ENCODE measurements around the gene COLEC12.
"Not testable (repeated sequence)": the region's sequence is repeated elsewhere in the genome, so short reads cannot be mapped to it uniquely, and the experiment has no call there.

The COLEC12 gene

GRCh38 chr18:407626-408224, 92.8 kb downstream of the COLEC12 start:
- no peak for DNase-seq (ENCODE audit: low spot score)

GRCh38 chr18:407191-407590, 93.3 kb downstream of the COLEC12 start:
- DNase-seq (ENCODE audit: low spot score), result no peak

GRCh38 chr18:406677-407076, 93.8 kb downstream of the COLEC12 start:
- DNase-seq (ENCODE audit: low spot score), result no peak

GRCh38 chr18:405006-405405, 95.5 kb downstream of the COLEC12 start:
- not testable (repeated sequence) for DNase-seq (ENCODE audit: low spot score)

- DNase-seq (ENCODE audit: low spot score), result no peak
Measured at GRCh38 chr18:404061-404636, 96.4 kb downstream of the COLEC12 start.

- DNase-seq (ENCODE audit: low spot score), result no peak
Measured at GRCh38 chr18:402129-402528, 98.4 kb downstream of the COLEC12 start.

- DNase-seq (ENCODE audit: low spot score), result no peak
Measured at GRCh38 chr18:400456-400855, 100.0 kb downstream of the COLEC12 start.

GRCh38 chr18:399631-400135, 100.8 kb downstream of the COLEC12 start:
- no peak for DNase-seq (ENCODE audit: low spot score)

GRCh38 chr18:398935-399630, 101.4 kb downstream of the COLEC12 start:
- no peak for DNase-seq (ENCODE audit: low spot score)

- DNase-seq (ENCODE audit: low spot score), result no peak
Measured at GRCh38 chr18:396556-396955, 103.9 kb downstream of the COLEC12 start.

GRCh38 chr18:396251-396555, 104.3 kb downstream of the COLEC12 start:
- DNase-seq (ENCODE audit: low spot score), result no peak

- DNase-seq (ENCODE audit: low spot score), result no peak
Measured at GRCh38 chr18:395456-396250, 104.8 kb downstream of the COLEC12 start.

- no peak for DNase-seq (ENCODE audit: low spot score)
Measured at GRCh38 chr18:394987-395362, 105.5 kb downstream of the COLEC12 start.

GRCh38 chr18:394262-394986, 106.1 kb downstream of the COLEC12 start:
- no peak for DNase-seq (ENCODE audit: low spot score)

GRCh38 chr18:393574-393957, 106.9 kb downstream of the COLEC12 start:
- no peak for DNase-seq (ENCODE audit: low spot score)

GRCh38 chr18:392928-393573, 107.5 kb downstream of the COLEC12 start:
- no peak for DNase-seq (ENCODE audit: low spot score)

GRCh38 chr18:390741-391478, 109.6 kb downstream of the COLEC12 start:
- DNase-seq (ENCODE audit: low spot score), result no peak

- DNase-seq (ENCODE audit: low spot score), result no peak
Measured at GRCh38 chr18:389658-390357, 110.7 kb downstream of the COLEC12 start.

GRCh38 chr18:388200-388599, 112.3 kb downstream of the COLEC12 start:
- no peak for DNase-seq (ENCODE audit: low spot score)

GRCh38 chr18:386994-387393, 113.5 kb downstream of the COLEC12 start:
- DNase-seq (ENCODE audit: low spot score), result no peak
